Lower lobe of right lung (tissue), 2 donors: ENCODE data around the gene ANXA3. TPM values are rescaled to one million over a fixed set of nuclear protein-coding genes. Genes with fewer than 3 reads are reported as not detected.

Experiments
- ATAC-seq, 2 donors: fragments of 200-7000 bp; cut with Tn5 transposase; one replicate each; pipeline ENCODE4 v1.9.1; 2020 to 2022; ENCODE audit warnings: mild to moderate bottlenecking in 2 of 2, moderate library complexity in 2 of 2
- DNase-seq: peaks from one replicate; pipeline ENCODE4 v3.0.0-alpha.2; 2020
- H3K27ac ChIP-seq: fragments of 200-600 bp; one replicate; pipeline ENCODE4 v1.8.0; 2022
- H3K27me3 ChIP-seq: fragments of 200-600 bp; one replicate; pipeline ENCODE4 v1.8.0; 2022; ENCODE audit warnings: low read depth
- H3K36me3 ChIP-seq: fragments of 200-600 bp; one replicate; pipeline ENCODE4 v1.8.0; 2022; ENCODE audit warnings: mild to moderate bottlenecking
- H3K4me1 ChIP-seq: fragments of 200-600 bp; one replicate; pipeline ENCODE4 v1.8.0; 2022
- H3K4me3 ChIP-seq: fragments of 200-600 bp; one replicate; pipeline ENCODE4 v1.8.0; 2022; ENCODE audit warnings: mild to moderate bottlenecking
- H3K9me3 ChIP-seq: fragments of 200-600 bp; one replicate; pipeline ENCODE4 v1.8.0; 2022
- CTCF ChIP-seq: fragments of 200-600 bp; IDR thresholded peaks from one replicate; pipeline ENCODE4 v1.8.0; 2022; ENCODE audit warnings: antibody characterized with exemption, mild to moderate bottlenecking
- intact Hi-C: fragments of 100-400 bp; cut with DNase I; formaldehyde crosslinking; loops from one replicate; pipeline ENCODE4 v1.11.0; 2022
- total RNA-seq: library from RNA; stranded (reverse); fragmentation: NEBNext Ultra II Directional; extraction: Animal tissue kit (Norgen Biotek cat#: 25700); gene quantifications from one replicate; pipeline ENCODE4 v1.2.1, GENCODE V29; 2021
- donor health status: DM: no; HTN: yes; CAD: no; lungs with severe emphysema.

Gene ANXA3
- total RNA-seq, 1 donor from 2014 or later, result 148 TPM

- ATAC-seq (no peak), DNase-seq (no peak)
- Histone ChIP-seq H3K4me1 (no peaks in the 10 kb centered on the region), H3K27me3 (no peaks in the 10 kb centered on the region), H3K36me3 (peaks cover 28% of the 10 kb centered on the region), H3K9me3 (no peaks in the 10 kb centered on the region), H3K4me3 (no peak overlapping the region), H3K27ac (no peak overlapping the region)
- intact Hi-C loops, result no loop called here
- TF ChIP-seq CTCF, result no peak
Observed at GRCh38 chr4:78606530-78607095, 55.0 kb downstream of the ANXA3 start.

GRCh38 chr4:78608684-78609083 lies 57.1 kb downstream of the ANXA3 start:
- H3K27ac ChIP-seq, result no peak overlapping the region
- H3K4me1 ChIP-seq, result peaks cover 6% of the 10 kb centered on the region
- H3K27me3 ChIP-seq, result no peaks in the 10 kb centered on the region
- no peak for TF ChIP-seq CTCF
- peaks cover 14% of the 10 kb centered on the region for H3K36me3 ChIP-seq
- DNase-seq (no peak), ATAC-seq (no peak)
- no peak overlapping the region for H3K4me3 ChIP-seq
- intact Hi-C loops, result no loop called here
- no peaks in the 10 kb centered on the region for H3K9me3 ChIP-seq

- ATAC-seq (no peak), DNase-seq (no peak)
- Histone ChIP-seq H3K36me3 (peaks cover 9% of the 10 kb centered on the region), H3K4me1 (peaks cover 10% of the 10 kb centered on the region), H3K27me3 (no peaks in the 10 kb centered on the region), H3K9me3 (no peaks in the 10 kb centered on the region), H3K4me3 (no peak overlapping the region), H3K27ac (no peak overlapping the region)
- no peak for TF ChIP-seq CTCF
- intact Hi-C loops, result no loop called here
Observed at GRCh38 chr4:78609580-78609979, 58.0 kb downstream of the ANXA3 start.

GRCh38 chr4:78610546-78611214 lies 59.1 kb downstream of the ANXA3 start:
- Histone ChIP-seq H3K36me3 (peaks cover 8% of the 10 kb centered on the region), H3K9me3 (no peaks in the 10 kb centered on the region), H3K27ac (no peak overlapping the region), H3K4me3 (no peak overlapping the region), H3K27me3 (no peaks in the 10 kb centered on the region), H3K4me1 (peaks cover 10% of the 10 kb centered on the region)
- ATAC-seq, result no peak
- intact Hi-C loops, result loop anchor here (5.0 kb wide), 1 partner anchor 252 kb away; no protein-coding TSS in a partner anchor
- TF ChIP-seq CTCF, result no peak
- no peak for DNase-seq

- Histone ChIP-seq H3K27ac (no peak overlapping the region), H3K9me3 (no peaks in the 10 kb centered on the region), H3K36me3 (peaks cover 2% of the 10 kb centered on the region), H3K4me3 (no peak overlapping the region), H3K27me3 (no peaks in the 10 kb centered on the region), H3K4me1 (peaks cover 10% of the 10 kb centered on the region)
- TF ChIP-seq CTCF, result no peak
- intact Hi-C loops, result loop anchor here (5.0 kb wide), 1 partner anchor 251 kb away; no protein-coding TSS in a partner anchor
- DNase-seq (no peak), ATAC-seq (no peak)
Observed at GRCh38 chr4:78611215-78611558, 59.6 kb downstream of the ANXA3 start.
